CD4-positive, alpha-beta T cell treated with Interleukin-1 beta for 1 hour (primary cell): ENCODE results near the gene TKT.
"Not testable (repeated sequence)": the region's sequence is repeated elsewhere in the genome, so short reads cannot be mapped to it uniquely, and the experiment has no call there.

Experiments used
- DNase-seq, 2 donors: peaks; one replicate each; pipeline ENCODE4 v3.0.0-alpha.2; 2020 to 2022

TKT gene

GRCh38 chr3:53259427-53260259, 3.8 kb upstream of the TKT start:
- no peak for DNase-seq

GRCh38 chr3:53258600-53259426, 3.0 kb upstream of the TKT start:
- no peak for DNase-seq

- DNase-seq, result no peak
These were observed 1.6 kb upstream of the TKT start for GRCh38 chr3:53257465-53257864.

- DNase-seq, result no peak
These were observed 858 bp upstream of the TKT start for GRCh38 chr3:53256704-53257055.

- DNase-seq, result no peak
These were observed 423 bp downstream of the TKT start for GRCh38 chr3:53255423-53255774.

GRCh38 chr3:53254509-53255422, 1.1 kb downstream of the TKT start:
- peak; percentile 31 to 49 for DNase-seq

GRCh38 chr3:53253707-53254508, 1.9 kb downstream of the TKT start:
- no peak for DNase-seq

GRCh38 chr3:53252947-53253322, 2.9 kb downstream of the TKT start:
- not testable (repeated sequence) for DNase-seq

GRCh38 chr3:53252096-53252946, 3.5 kb downstream of the TKT start:
- peak in 1 of 2 donors; percentile 24 for DNase-seq

- DNase-seq, result no peak
These were observed 4.8 kb downstream of the TKT start for GRCh38 chr3:53250881-53251605.

- DNase-seq, result no peak
These were observed 5.4 kb downstream of the TKT start for GRCh38 chr3:53250453-53250852.

- no peak for DNase-seq
These were observed 7.7 kb downstream of the TKT start for GRCh38 chr3:53248161-53248560.

GRCh38 chr3:53247619-53248018, 8.2 kb downstream of the TKT start:
- DNase-seq, result no peak

GRCh38 chr3:53244271-53244670, 11.6 kb downstream of the TKT start:
- DNase-seq, result no peak

GRCh38 chr3:53243785-53244184, 12.0 kb downstream of the TKT start:
- no peak for DNase-seq

- DNase-seq, result no peak
These were observed 12.7 kb downstream of the TKT start for GRCh38 chr3:53243165-53243564.

- DNase-seq, result peak in 1 of 2 donors; percentile 54
These were observed 13.2 kb downstream of the TKT start for GRCh38 chr3:53242642-53243041.

- no peak for DNase-seq
These were observed 13.7 kb downstream of the TKT start for GRCh38 chr3:53242155-53242554.

GRCh38 chr3:53240989-53241972, 14.5 kb downstream of the TKT start:
- DNase-seq, result no peak
